ENCODE results near the gene PKNOX1.
"Not testable (repeated sequence)": the region's sequence is repeated elsewhere in the genome, so short reads cannot be mapped to it uniquely, and the experiment has no call there.

The PKNOX1 gene

DNA sequence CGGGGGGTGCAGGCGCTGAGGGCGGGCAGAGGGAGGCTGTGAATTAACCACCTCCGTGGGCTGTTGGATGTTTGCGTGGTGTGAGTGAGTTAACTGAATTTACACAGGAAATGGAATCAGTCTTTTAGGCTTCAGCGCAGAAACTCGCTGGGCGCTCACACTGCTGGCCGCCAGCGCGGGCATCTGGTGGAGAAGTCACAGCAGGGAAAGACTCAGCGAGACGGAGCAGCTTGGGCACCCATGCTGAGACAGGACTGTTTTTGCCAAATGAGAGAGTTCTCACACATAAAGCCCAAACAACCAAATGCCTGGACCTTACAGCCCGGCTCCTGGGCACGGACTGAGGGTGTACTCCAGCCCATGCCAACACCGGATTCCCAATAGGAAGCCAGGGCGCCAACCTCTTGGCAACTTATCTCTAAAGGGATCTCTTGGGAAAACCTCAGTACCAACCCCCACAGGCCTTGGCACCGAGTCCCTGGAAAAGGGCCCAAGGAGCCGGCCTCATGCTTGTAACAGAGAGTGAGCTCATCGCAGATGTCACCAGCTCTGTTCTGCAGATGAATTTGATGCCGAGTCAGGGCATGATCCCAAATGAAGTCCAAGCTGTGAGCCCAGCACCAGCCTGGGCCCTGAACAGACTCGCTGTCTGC, 90.0 kb downstream of the PKNOX1 start:
- not testable (repeated sequence) for H3K9me2 ChIP-seq (replicated peaks; ENCODE audit: insufficient read depth, low read length); H3K36me3 ChIP-seq (ENCODE audit: low read length); H2AFZ ChIP-seq (ENCODE audit: low read depth, low read length, severe bottlenecking); H3K79me2 ChIP-seq (ENCODE audit: insufficient read depth, low read length); H3F3A ChIP-seq (ENCODE audit: insufficient read depth); H3K4me2 ChIP-seq (ENCODE audit: low read depth, low read length, poor library complexity, severe bottlenecking); H3K4me3 ChIP-seq (ENCODE audit: insufficient read depth, low read length, poor library complexity, severe bottlenecking); H3K9ac ChIP-seq (ENCODE audit: low read length); H3K9me3 ChIP-seq (ENCODE audit: insufficient read depth, low read length); H4K20me1 ChIP-seq (ENCODE audit: low read depth, low read length); H3K27me3 ChIP-seq (ENCODE audit: low read length); H3K27ac ChIP-seq (ENCODE audit: low read depth, low read length)

DNA sequence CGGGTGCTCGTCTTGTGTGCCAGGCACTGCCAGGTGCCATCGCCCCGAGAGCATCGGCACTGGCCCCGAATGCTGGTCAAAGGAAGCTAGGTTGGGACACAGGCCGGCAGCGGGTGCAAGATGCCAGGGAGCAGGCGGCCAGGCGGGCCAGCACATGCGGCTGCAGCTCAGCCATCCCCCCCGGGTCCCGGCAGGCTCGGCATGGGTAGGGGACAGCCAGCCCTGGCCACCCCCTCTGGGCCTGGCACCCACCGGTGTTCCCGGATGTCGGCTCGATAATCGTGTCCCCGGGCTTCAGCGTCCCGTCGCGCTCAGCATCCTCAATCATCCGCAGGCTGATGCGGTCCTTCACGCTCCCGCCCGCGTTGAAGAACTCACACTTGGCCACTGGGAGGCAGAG, 91.6 kb downstream of the PKNOX1 start:
- H3K36me3 ChIP-seq (ENCODE audit: low read length); H3K4me2 ChIP-seq (ENCODE audit: low read depth, low read length, poor library complexity, severe bottlenecking); H3K9me2 ChIP-seq (replicated peaks; ENCODE audit: insufficient read depth, low read length); H3K9ac ChIP-seq (ENCODE audit: low read length); H3K27me3 ChIP-seq (ENCODE audit: low read length); H3K9me3 ChIP-seq (ENCODE audit: insufficient read depth, low read length); H3K4me3 ChIP-seq (ENCODE audit: insufficient read depth, low read length, poor library complexity, severe bottlenecking); H4K20me1 ChIP-seq (ENCODE audit: low read depth, low read length); H3K27ac ChIP-seq (ENCODE audit: low read depth, low read length); H2AFZ ChIP-seq (ENCODE audit: low read depth, low read length, severe bottlenecking); H3K79me2 ChIP-seq (ENCODE audit: insufficient read depth, low read length); H3F3A ChIP-seq (ENCODE audit: insufficient read depth): not testable (repeated sequence)

DNA sequence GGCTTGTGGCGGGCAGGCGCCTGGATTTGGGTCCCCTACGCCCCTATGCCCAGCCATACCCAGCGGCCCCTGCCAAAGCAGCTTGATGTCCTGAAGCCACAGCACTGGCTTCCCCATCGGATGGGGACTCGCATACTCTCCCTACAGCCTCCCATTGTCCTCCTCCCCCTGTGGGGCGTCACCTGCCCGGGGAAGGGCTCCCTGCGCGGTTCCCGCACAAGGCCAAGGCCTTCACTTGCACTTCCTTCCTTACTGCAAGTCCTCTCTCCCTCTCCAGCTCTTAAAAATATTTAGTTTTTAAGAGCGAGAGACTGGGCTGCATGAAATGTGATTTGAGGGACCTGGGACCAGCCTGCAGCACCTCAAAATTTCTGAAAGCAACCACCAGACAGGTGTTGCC, 92.3 kb downstream of the PKNOX1 start:
- not testable (repeated sequence) for H4K20me1 ChIP-seq (ENCODE audit: low read depth, low read length); H3K4me3 ChIP-seq (ENCODE audit: insufficient read depth, low read length, poor library complexity, severe bottlenecking); H3K9me2 ChIP-seq (replicated peaks; ENCODE audit: insufficient read depth, low read length); H2AFZ ChIP-seq (ENCODE audit: low read depth, low read length, severe bottlenecking); H3K4me2 ChIP-seq (ENCODE audit: low read depth, low read length, poor library complexity, severe bottlenecking); H3K27ac ChIP-seq (ENCODE audit: low read depth, low read length); H3K79me2 ChIP-seq (ENCODE audit: insufficient read depth, low read length); H3K36me3 ChIP-seq (ENCODE audit: low read length); H3K9ac ChIP-seq (ENCODE audit: low read length); H3F3A ChIP-seq (ENCODE audit: insufficient read depth); H3K27me3 ChIP-seq (ENCODE audit: low read length); H3K9me3 ChIP-seq (ENCODE audit: insufficient read depth, low read length)

- H3K4me3 ChIP-seq (ENCODE audit: insufficient read depth, low read length, poor library complexity, severe bottlenecking); H3K4me2 ChIP-seq (ENCODE audit: low read depth, low read length, poor library complexity, severe bottlenecking); H3K9me3 ChIP-seq (ENCODE audit: insufficient read depth, low read length); H3K79me2 ChIP-seq (ENCODE audit: insufficient read depth, low read length); H4K20me1 ChIP-seq (ENCODE audit: low read depth, low read length); H3K9me2 ChIP-seq (replicated peaks; ENCODE audit: insufficient read depth, low read length); H3K27me3 ChIP-seq (ENCODE audit: low read length); H3K9ac ChIP-seq (ENCODE audit: low read length); H3K27ac ChIP-seq (ENCODE audit: low read depth, low read length); H3K36me3 ChIP-seq (ENCODE audit: low read length); H2AFZ ChIP-seq (ENCODE audit: low read depth, low read length, severe bottlenecking); H3F3A ChIP-seq (ENCODE audit: insufficient read depth): not testable (repeated sequence)
These were observed 93.7 kb downstream of the PKNOX1 start for GRCh38 chr21:43068065-43068464.

DNA sequence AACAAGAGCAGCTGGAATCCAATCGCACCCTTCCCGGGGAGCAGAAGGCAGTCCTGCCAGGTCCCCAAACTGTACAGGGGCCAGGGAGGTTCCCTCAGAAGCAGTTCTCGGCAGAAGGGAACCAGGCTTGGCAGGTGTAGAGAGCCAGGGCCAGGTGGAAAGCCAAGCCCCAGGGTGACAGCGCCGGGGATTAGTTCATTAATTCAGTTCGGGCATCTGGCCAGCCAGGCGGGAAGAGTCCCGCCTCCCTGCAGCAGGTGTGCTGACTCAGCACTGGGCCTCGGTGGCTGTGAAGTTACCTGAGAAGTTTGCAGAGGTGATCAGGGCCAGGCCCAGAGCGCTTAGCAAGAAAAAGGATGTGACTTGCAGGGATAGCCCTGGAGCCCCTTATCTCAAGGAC, 95.3 kb downstream of the PKNOX1 start:
- not testable (repeated sequence) for H3K9me3 ChIP-seq (ENCODE audit: insufficient read depth, low read length); H3K27me3 ChIP-seq (ENCODE audit: low read length); H3K4me2 ChIP-seq (ENCODE audit: low read depth, low read length, poor library complexity, severe bottlenecking); H3K36me3 ChIP-seq (ENCODE audit: low read length); H3K9me2 ChIP-seq (replicated peaks; ENCODE audit: insufficient read depth, low read length); H3K27ac ChIP-seq (ENCODE audit: low read depth, low read length); H3K4me3 ChIP-seq (ENCODE audit: insufficient read depth, low read length, poor library complexity, severe bottlenecking); H3K79me2 ChIP-seq (ENCODE audit: insufficient read depth, low read length); H3K9ac ChIP-seq (ENCODE audit: low read length); H3F3A ChIP-seq (ENCODE audit: insufficient read depth); H4K20me1 ChIP-seq (ENCODE audit: low read depth, low read length); H2AFZ ChIP-seq (ENCODE audit: low read depth, low read length, severe bottlenecking)

GRCh38 chr21:43072742-43073141, 98.4 kb downstream of the PKNOX1 start:
- not testable (repeated sequence) for H4K20me1 ChIP-seq (ENCODE audit: low read depth, low read length); H3K36me3 ChIP-seq (ENCODE audit: low read length); H3K4me2 ChIP-seq (ENCODE audit: low read depth, low read length, poor library complexity, severe bottlenecking); H3K27me3 ChIP-seq (ENCODE audit: low read length); H3F3A ChIP-seq (ENCODE audit: insufficient read depth); H3K9ac ChIP-seq (ENCODE audit: low read length); H3K4me3 ChIP-seq (ENCODE audit: insufficient read depth, low read length, poor library complexity, severe bottlenecking); H3K27ac ChIP-seq (ENCODE audit: low read depth, low read length); H3K9me2 ChIP-seq (replicated peaks; ENCODE audit: insufficient read depth, low read length); H3K9me3 ChIP-seq (ENCODE audit: insufficient read depth, low read length); H3K79me2 ChIP-seq (ENCODE audit: insufficient read depth, low read length); H2AFZ ChIP-seq (ENCODE audit: low read depth, low read length, severe bottlenecking)

- not testable (repeated sequence) for H3K4me3 ChIP-seq (ENCODE audit: insufficient read depth, low read length, poor library complexity, severe bottlenecking); H3K79me2 ChIP-seq (ENCODE audit: insufficient read depth, low read length); H4K20me1 ChIP-seq (ENCODE audit: low read depth, low read length); H3K9me3 ChIP-seq (ENCODE audit: insufficient read depth, low read length); H3K36me3 ChIP-seq (ENCODE audit: low read length); H3K9ac ChIP-seq (ENCODE audit: low read length); H2AFZ ChIP-seq (ENCODE audit: low read depth, low read length, severe bottlenecking); H3F3A ChIP-seq (ENCODE audit: insufficient read depth); H3K27me3 ChIP-seq (ENCODE audit: low read length); H3K9me2 ChIP-seq (replicated peaks; ENCODE audit: insufficient read depth, low read length); H3K4me2 ChIP-seq (ENCODE audit: low read depth, low read length, poor library complexity, severe bottlenecking); H3K27ac ChIP-seq (ENCODE audit: low read depth, low read length)
These were observed 100.2 kb downstream of the PKNOX1 start for GRCh38 chr21:43074401-43075169.

DNA sequence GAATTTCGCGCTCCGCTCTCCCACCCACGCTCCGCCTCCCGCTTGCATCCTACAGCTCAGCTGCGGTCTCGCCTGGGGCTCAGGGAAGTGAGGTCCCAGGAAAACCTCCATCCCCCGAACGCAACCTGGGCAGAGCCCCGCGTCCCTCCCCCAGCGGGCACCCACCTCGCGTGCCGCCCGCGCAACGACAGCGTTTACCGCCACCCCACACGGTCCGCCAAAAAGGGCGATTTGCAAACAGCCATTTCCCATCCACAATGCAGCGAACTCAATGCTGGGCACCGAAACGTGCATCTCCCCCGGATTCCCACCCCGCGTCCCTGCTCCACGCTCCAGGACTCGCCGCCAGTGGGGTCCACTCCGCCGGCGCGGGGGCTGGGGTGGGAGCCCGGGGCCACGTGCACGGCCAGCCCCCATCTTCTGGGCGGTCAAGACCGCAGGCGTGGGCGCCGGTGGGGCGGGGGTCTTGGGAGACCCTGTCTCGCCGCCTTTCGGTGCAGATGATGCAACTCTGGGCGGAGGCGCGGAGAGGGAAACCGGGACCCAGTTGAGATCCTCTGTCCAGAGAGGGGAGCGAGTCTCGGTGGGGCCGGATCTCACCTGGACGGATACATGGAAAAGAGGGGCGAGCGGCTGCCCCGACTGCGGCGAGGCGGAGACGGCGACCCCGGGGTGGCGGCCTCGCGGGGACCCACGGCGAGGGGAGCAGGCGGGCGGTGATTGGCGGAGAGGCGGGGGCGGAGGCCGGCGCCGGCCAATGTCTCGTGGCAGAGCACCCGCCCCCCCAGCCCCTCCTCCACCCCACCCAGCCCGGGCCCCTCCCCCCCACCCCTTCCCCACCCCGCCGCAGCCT, 101.0 kb downstream of the PKNOX1 start, which contains the start of gene CBS:
Gene CBS (minus strand): TSS at position 666 of the 853 bp plus-strand sequence. CDS start 3,642 bp downstream, outside the sequence.
- H3K27ac ChIP-seq (ENCODE audit: low read depth, low read length); H2AFZ ChIP-seq (ENCODE audit: low read depth, low read length, severe bottlenecking); H3K9me2 ChIP-seq (replicated peaks; ENCODE audit: insufficient read depth, low read length); H3K27me3 ChIP-seq (ENCODE audit: low read length); H3K4me3 ChIP-seq (ENCODE audit: insufficient read depth, low read length, poor library complexity, severe bottlenecking); H3K9ac ChIP-seq (ENCODE audit: low read length); H3K9me3 ChIP-seq (ENCODE audit: insufficient read depth, low read length); H3K36me3 ChIP-seq (ENCODE audit: low read length); H3F3A ChIP-seq (ENCODE audit: insufficient read depth); H3K79me2 ChIP-seq (ENCODE audit: insufficient read depth, low read length); H3K4me2 ChIP-seq (ENCODE audit: low read depth, low read length, poor library complexity, severe bottlenecking); H4K20me1 ChIP-seq (ENCODE audit: low read depth, low read length): not testable (repeated sequence)
